GM12865 (cell line): ENCODE results near the gene LTC4S.

Source experiments
- DNase-seq: peaks from one replicate; pipeline ENCODE4 v3.0.0; 2010; ENCODE audit warnings: low read depth
- H3K4me3 ChIP-seq: 2 replicates; pipeline ENCODE4 v1.5.1; 2011; ENCODE audit warnings: mild to moderate bottlenecking, low read depth, low read length, control low read depth
- TF ChIP-seq, protein P1 (sequence below): IDR thresholded peaks from 2 replicates; pipeline ENCODE4 v1.5.1; 2011; ENCODE audit warnings: low read length, control low read depth, low read depth, inconsistent platforms; ENCODE audit not compliant: insufficient read depth; ENCODE audit errors: missing control alignments

LTC4S gene

DNA sequence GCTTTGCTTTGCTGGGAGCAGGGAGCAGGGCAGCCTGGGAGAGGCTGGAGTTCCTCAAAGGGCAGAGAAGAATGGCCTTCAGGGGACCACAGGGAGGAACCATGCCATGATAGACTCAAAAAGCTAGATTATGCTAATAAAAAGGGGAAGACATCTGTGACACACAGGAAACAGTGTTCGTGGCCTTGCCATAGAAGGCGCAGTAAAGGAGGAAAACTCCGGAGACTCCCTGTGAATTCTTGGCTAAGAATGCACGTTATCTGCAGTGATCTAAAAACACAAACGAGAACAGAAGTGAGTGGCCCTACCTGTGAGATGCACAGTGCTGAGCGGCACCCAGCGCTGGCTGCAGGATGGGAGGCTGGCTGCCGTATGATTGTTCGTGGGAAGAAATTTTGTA, 15.9 kb upstream of the LTC4S start:
- TF ChIP-seq, protein P1, sequence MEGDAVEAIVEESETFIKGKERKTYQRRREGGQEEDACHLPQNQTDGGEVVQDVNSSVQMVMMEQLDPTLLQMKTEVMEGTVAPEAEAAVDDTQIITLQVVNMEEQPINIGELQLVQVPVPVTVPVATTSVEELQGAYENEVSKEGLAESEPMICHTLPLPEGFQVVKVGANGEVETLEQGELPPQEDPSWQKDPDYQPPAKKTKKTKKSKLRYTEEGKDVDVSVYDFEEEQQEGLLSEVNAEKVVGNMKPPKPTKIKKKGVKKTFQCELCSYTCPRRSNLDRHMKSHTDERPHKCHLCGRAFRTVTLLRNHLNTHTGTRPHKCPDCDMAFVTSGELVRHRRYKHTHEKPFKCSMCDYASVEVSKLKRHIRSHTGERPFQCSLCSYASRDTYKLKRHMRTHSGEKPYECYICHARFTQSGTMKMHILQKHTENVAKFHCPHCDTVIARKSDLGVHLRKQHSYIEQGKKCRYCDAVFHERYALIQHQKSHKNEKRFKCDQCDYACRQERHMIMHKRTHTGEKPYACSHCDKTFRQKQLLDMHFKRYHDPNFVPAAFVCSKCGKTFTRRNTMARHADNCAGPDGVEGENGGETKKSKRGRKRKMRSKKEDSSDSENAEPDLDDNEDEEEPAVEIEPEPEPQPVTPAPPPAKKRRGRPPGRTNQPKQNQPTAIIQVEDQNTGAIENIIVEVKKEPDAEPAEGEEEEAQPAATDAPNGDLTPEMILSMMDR: no peak
- no peak overlapping the region for H3K4me3 ChIP-seq
- no peak for DNase-seq

DNA sequence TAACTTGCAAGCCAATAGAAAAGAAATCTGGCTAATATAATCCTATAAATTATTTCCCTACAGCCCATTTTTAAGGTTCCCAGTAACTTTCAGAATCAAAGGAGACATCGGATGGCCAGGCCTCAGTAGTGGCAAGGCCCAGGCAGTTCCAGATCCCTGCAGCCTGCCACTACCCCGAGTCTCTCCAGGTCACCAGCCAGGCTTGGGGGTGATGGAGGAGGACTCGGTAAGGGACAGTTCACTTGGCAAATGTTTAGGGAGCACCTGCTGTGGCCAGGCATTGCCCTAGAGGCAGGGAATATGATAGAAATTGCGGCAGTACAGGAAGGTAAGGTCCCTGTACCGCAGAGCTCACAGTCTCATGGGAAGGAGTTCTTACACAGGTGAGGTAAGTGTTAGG, 15.2 kb upstream of the LTC4S start:
- no peak overlapping the region for H3K4me3 ChIP-seq
- TF ChIP-seq, protein P1: no peak
- DNase-seq: no peak

DNA sequence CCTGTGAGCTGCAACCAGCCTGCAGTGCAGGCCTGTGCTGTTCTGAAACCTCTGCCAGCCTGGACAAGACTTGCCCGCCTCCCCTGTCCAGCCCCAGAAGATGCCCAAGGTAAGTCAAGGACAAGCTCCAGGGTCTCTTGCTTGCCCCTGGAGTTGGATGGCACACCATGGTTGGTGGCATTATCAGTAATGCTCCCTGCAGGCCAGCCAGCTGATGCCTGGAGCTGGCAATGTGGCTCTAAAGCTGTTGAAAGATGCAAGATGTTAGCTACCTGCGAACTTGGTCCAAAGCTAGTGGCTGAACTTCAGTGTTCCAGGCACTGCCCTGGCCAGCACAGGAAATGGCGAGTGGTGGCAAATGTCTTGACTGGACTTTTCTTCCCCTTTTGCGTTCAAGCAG, 14.0 kb upstream of the LTC4S start:
- no peak for DNase-seq
- TF ChIP-seq, protein P1: no peak
- no peak overlapping the region for H3K4me3 ChIP-seq

DNA sequence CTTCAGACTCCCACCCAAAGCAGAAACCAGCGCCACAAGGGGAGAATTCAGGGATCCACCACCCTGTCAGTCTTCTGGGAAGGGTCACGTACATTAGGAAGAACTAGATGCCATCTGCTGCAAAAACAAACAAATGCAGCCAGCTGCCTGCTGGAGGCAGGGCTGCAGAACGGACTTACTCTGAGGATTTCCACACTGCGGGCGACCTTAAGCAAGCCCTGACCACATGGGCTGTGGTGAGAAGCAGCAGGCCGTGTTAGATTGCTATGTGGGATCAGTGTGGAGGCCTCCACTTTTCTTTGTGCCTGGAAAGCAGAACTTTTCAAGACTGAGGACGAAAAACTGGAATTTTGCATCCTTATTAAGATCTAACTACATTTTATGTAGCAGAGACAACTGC, 13.4 kb upstream of the LTC4S start:
- DNase-seq: no peak
- TF ChIP-seq, protein P1: no peak
- no peak overlapping the region for H3K4me3 ChIP-seq

DNA sequence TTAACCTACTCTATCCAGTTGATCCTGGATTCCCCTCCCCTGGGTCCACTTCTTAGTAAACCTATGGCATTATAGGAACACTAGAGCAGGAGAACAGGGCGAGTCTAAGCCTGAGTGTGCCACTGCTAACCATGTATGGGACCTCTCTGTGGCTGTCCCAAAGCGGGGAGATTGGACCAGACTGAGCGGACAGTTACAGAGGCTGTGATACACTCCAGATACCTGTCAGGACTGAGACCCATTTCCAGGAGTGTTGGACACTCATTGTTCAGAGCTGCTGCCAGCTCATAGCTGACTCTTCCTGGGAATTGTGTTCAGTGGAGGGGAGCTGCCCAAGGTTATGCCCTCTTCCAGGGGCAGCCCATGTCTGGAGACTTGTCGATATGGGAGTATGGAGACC, 11.9 kb upstream of the LTC4S start:
- TF ChIP-seq, protein P1: no peak
- DNase-seq: no peak

DNA sequence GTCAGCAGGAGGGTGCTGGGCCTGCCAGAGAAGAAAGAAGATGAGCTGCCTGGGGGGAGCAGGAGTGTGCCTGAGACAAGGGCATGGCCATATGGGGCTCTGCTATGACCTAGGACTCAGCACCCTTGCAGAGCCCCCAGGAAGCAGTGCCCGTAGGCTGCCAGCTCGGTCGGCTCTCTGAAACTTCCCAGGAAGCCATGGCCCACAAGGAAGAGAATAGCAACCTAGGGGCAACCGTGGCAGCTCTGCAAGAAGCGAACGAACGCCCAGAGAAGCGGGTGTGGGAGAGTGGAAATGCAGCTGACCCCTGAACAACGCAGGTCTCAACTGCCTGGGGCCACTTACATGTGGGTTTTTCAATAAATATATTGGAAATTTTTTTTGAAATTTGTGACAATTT, 10.7 kb upstream of the LTC4S start:
- TF ChIP-seq, protein P1: no peak
- no peak for DNase-seq
- no peak overlapping the region for H3K4me3 ChIP-seq

More for the DNA sequence above, 11.9 kb upstream of the LTC4S start:
- no peak overlapping the region for H3K4me3 ChIP-seq

DNA sequence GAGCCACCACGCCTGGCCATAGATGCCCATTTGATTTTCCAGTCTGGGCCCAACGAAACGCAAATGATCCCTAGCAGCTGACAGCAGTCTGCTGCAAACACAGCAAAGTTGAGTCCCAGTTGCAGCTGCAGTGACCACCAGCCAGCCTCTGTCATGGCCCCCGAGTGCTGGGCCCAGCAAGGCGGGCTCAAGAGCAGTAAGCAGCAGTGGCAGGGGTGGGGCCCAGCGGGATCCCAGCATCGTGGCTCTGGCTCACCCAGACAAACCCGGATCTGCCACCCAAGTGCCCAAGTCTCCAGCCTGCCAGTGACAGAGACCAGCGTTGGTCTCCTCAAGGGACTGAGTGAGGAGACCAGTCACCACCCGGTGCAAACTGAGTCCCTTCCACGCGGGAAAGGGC, 6.9 kb upstream of the LTC4S start:
- no peak for DNase-seq
- TF ChIP-seq, protein P1: no peak
- no peak overlapping the region for H3K4me3 ChIP-seq
